OCI-LY7 (cell line): Measurements from ENCODE around the gene STAT2.

Source experiments
- EZH2phosphoT487 ChIP-seq: fragments of 200-600 bp; sonication (generic); IDR thresholded peaks from 2 replicates; pipeline ENCODE4 v1.6.1; 2018; ENCODE audit warnings: low read depth, borderline replicate concordance, mild to moderate bottlenecking, mixed run types, antibody characterized with exemption, low read length, moderate library complexity, mixed read lengths
- TF ChIP-seq, protein P1 (sequence below): fragments of 200-600 bp; sonication (generic); conservative IDR thresholded peaks from 2 replicates; pipeline ENCODE4 v1.5.1; 2014; ENCODE audit warnings: mild to moderate bottlenecking, antibody characterized with exemption, low read length, moderate library complexity, mixed read lengths

- TF ChIP-seq, protein P1, sequence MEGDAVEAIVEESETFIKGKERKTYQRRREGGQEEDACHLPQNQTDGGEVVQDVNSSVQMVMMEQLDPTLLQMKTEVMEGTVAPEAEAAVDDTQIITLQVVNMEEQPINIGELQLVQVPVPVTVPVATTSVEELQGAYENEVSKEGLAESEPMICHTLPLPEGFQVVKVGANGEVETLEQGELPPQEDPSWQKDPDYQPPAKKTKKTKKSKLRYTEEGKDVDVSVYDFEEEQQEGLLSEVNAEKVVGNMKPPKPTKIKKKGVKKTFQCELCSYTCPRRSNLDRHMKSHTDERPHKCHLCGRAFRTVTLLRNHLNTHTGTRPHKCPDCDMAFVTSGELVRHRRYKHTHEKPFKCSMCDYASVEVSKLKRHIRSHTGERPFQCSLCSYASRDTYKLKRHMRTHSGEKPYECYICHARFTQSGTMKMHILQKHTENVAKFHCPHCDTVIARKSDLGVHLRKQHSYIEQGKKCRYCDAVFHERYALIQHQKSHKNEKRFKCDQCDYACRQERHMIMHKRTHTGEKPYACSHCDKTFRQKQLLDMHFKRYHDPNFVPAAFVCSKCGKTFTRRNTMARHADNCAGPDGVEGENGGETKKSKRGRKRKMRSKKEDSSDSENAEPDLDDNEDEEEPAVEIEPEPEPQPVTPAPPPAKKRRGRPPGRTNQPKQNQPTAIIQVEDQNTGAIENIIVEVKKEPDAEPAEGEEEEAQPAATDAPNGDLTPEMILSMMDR: no peak
- no peak for TF ChIP-seq EZH2phosphoT487
Measured at GRCh38 chr12:56308714-56309113, 51.2 kb downstream of the STAT2 start.
